ENCODE results near the gene ZFR2.

DNA sequence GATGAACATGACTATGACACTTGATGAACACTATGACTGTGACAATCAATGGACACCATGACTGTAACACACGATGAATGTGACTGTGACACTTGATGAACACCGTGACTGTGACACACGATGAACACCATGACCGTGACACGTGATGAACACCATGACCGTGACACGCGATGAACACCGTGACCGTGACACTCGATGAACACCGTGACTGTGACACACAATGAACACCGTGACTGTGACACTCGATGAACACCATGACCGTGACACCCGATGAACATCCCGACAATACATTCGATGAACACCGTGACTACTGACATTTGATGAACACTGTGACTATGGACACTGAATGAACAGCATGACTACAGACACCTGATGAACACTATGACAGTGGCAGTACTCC, 30.9 kb downstream of the ZFR2 start:
- TF ChIP-seq GABPA (IDR thresholded peaks at IDR 0.05; ENCODE audit: low read depth) = no peak
- TF ChIP-seq, protein P1, sequence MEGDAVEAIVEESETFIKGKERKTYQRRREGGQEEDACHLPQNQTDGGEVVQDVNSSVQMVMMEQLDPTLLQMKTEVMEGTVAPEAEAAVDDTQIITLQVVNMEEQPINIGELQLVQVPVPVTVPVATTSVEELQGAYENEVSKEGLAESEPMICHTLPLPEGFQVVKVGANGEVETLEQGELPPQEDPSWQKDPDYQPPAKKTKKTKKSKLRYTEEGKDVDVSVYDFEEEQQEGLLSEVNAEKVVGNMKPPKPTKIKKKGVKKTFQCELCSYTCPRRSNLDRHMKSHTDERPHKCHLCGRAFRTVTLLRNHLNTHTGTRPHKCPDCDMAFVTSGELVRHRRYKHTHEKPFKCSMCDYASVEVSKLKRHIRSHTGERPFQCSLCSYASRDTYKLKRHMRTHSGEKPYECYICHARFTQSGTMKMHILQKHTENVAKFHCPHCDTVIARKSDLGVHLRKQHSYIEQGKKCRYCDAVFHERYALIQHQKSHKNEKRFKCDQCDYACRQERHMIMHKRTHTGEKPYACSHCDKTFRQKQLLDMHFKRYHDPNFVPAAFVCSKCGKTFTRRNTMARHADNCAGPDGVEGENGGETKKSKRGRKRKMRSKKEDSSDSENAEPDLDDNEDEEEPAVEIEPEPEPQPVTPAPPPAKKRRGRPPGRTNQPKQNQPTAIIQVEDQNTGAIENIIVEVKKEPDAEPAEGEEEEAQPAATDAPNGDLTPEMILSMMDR (IDR thresholded peaks at IDR 0.05) = no peak
- TF ChIP-seq TAF1 (IDR thresholded peaks at IDR 0.05; ENCODE audit: borderline replicate concordance, low read depth, low read length) = no peak
- no peak for TF ChIP-seq POLR2AphosphoS5 (IDR thresholded peaks at IDR 0.05; ENCODE audit: low read depth, low read length)
- TF ChIP-seq RFX5 (IDR thresholded peaks at IDR 0.05; ENCODE audit: low read length) = no peak
- TF ChIP-seq SMC3 (IDR thresholded peaks at IDR 0.05; ENCODE audit: low read depth, low read length) = no peak
- TF ChIP-seq, protein P2, sequence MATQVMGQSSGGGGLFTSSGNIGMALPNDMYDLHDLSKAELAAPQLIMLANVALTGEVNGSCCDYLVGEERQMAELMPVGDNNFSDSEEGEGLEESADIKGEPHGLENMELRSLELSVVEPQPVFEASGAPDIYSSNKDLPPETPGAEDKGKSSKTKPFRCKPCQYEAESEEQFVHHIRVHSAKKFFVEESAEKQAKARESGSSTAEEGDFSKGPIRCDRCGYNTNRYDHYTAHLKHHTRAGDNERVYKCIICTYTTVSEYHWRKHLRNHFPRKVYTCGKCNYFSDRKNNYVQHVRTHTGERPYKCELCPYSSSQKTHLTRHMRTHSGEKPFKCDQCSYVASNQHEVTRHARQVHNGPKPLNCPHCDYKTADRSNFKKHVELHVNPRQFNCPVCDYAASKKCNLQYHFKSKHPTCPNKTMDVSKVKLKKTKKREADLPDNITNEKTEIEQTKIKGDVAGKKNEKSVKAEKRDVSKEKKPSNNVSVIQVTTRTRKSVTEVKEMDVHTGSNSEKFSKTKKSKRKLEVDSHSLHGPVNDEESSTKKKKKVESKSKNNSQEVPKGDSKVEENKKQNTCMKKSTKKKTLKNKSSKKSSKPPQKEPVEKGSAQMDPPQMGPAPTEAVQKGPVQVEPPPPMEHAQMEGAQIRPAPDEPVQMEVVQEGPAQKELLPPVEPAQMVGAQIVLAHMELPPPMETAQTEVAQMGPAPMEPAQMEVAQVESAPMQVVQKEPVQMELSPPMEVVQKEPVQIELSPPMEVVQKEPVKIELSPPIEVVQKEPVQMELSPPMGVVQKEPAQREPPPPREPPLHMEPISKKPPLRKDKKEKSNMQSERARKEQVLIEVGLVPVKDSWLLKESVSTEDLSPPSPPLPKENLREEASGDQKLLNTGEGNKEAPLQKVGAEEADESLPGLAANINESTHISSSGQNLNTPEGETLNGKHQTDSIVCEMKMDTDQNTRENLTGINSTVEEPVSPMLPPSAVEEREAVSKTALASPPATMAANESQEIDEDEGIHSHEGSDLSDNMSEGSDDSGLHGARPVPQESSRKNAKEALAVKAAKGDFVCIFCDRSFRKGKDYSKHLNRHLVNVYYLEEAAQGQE (IDR thresholded peaks at IDR 0.05; ENCODE audit: low read depth, low read length) = no peak
- TF ChIP-seq SIN3A (IDR thresholded peaks at IDR 0.05; ENCODE audit: borderline replicate concordance, low read depth, low read length) = no peak
- TF ChIP-seq YY1 (IDR thresholded peaks at IDR 0.05; ENCODE audit: low read depth) = no peak
- TF ChIP-seq JUND (IDR thresholded peaks at IDR 0.05) = no peak
- no peak for TF ChIP-seq RXRA (IDR thresholded peaks at IDR 0.05; ENCODE audit: borderline replicate concordance, low read depth)
- TF ChIP-seq FOXM1 (IDR thresholded peaks at IDR 0.05; ENCODE audit: low read depth) = no peak
- no peak for TF ChIP-seq FOXJ3 (CRISPR knock-in tag; IDR thresholded peaks at IDR 0.05)
- TF ChIP-seq ELF1 (IDR thresholded peaks at IDR 0.05) = no peak
